ENCODE data around the gene CAPRIN1. TPM values are rescaled to one million over a fixed set of nuclear protein-coding genes. Genes with fewer than 3 reads are reported as not detected.

The CAPRIN1 gene
- polyA plus RNA-seq, 2 of the 4 experiments (the other 2 are of a cell fraction) = 159 to 255 TPM

GRCh38 chr11:34145847-34146381, 94.4 kb downstream of the CAPRIN1 start:
- Histone ChIP-seq H3K4me1 (no peaks in the 10 kb centered on the region), H3K4me3 (no peak overlapping the region), H3K9me3 (no peaks in the 10 kb centered on the region), H3K4me2 (no peak overlapping the region), H3K27ac (no peak overlapping the region)
- no peak for ATAC-seq
- TF ChIP-seq ESRRA (IDR thresholded peaks at IDR 0.05; ENCODE audit: borderline replicate concordance, low read length) (no peak), MAFK (IDR thresholded peaks at IDR 0.05; ENCODE audit: partially characterized antibody) (no peak), EHF (CRISPR knock-in tag; IDR thresholded peaks at IDR 0.05) (no peak), HOXA7 (CRISPR knock-in tag; IDR thresholded peaks at IDR 0.05) (no peak), NFE2L2 (conservative IDR thresholded peaks at IDR 0.05; ENCODE audit: low read length) (no peak), ZC3H11A (IDR thresholded peaks at IDR 0.05) (no peak), BCL3 (IDR thresholded peaks at IDR 0.05) (no peak), E2F6 (IDR thresholded peaks at IDR 0.05; ENCODE audit: borderline replicate concordance, low read depth) (no peak), EP300 (IDR thresholded peaks at IDR 0.05) (no peak), JUNB (IDR thresholded peaks at IDR 0.05) (no peak), ATOH8 (CRISPR knock-in tag; IDR thresholded peaks at IDR 0.05; ENCODE audit: low read depth) (no peak), HMGXB4 (CRISPR knock-in tag; IDR thresholded peaks at IDR 0.05; ENCODE audit: borderline replicate concordance) (no peak), FOSL2 (IDR thresholded peaks at IDR 0.05) (no peak), FOSL2 (CRISPR knock-in tag; IDR thresholded peaks at IDR 0.05) (no peak), MAZ (IDR thresholded peaks at IDR 0.05; ENCODE audit: borderline replicate concordance, low read depth, low read length) (no peak), EHMT2 (IDR thresholded peaks at IDR 0.05; ENCODE audit: low read depth) (no peak), FOSB (CRISPR knock-in tag; IDR thresholded peaks at IDR 0.05) (no peak), POLR2A (IDR thresholded peaks at IDR 0.05; ENCODE audit: low read length) (no peak)
- FAIRE-seq = no peak
- ChIA-PET CTCF (interaction anchor here (0.6 to 2.0 kb wide), 3 partner anchors 28 to 215 kb away, joined by 3 to 4 read pairs (median 4); no protein-coding TSS in a partner anchor), POLR2A (no interaction called here)
- 94% methylated on average over 8 of the region's 8 CpGs for WGBS (ENCODE audit: missing lambda C conversion rate)
- no peak for DNase-seq (ENCODE audit: low read depth in 1 of 2, low spot score in 1 of 2)

GRCh38 chr11:34146411-34146810, 94.9 kb downstream of the CAPRIN1 start:
- FAIRE-seq (no peak), ATAC-seq (no peak), DNase-seq (ENCODE audit: low read depth in 1 of 2, low spot score in 1 of 2) (no peak)
- Histone ChIP-seq H3K9me3 (no peaks in the 10 kb centered on the region), H3K4me1 (no peaks in the 10 kb centered on the region), H3K27ac (no peak overlapping the region), H3K4me2 (no peak overlapping the region), H3K4me3 (no peak overlapping the region)
- CTCF ChIA-PET = interaction anchor here (0.6 to 2.0 kb wide), 4 partner anchors 28 to 214 kb away, joined by 3 to 4 read pairs (median 4); no protein-coding TSS in a partner anchor
- TF ChIP-seq CTCF (IDR thresholded peaks at IDR 0.05) (no peak), HOXB13 (CRISPR knock-in tag; IDR thresholded peaks at IDR 0.05; ENCODE audit: low read depth) (no peak), ATOH8 (CRISPR knock-in tag; IDR thresholded peaks at IDR 0.05; ENCODE audit: low read depth) (no peak), HDAC2 (IDR thresholded peaks at IDR 0.05) (no peak)
- 97% methylated on average over 12 of the region's 12 CpGs for WGBS (ENCODE audit: missing lambda C conversion rate)
- POLR2A ChIA-PET = no interaction called here
